GM18520 (cell line): ENCODE data around the gene CLMN.

Experiments used
- ATAC-seq: cut with Tn5 transposase; IDR thresholded peaks from one replicate; pipeline ENCODE4 v1.9.1; 2021; ENCODE audit not compliant: unreplicated experiment

The CLMN gene

DNA sequence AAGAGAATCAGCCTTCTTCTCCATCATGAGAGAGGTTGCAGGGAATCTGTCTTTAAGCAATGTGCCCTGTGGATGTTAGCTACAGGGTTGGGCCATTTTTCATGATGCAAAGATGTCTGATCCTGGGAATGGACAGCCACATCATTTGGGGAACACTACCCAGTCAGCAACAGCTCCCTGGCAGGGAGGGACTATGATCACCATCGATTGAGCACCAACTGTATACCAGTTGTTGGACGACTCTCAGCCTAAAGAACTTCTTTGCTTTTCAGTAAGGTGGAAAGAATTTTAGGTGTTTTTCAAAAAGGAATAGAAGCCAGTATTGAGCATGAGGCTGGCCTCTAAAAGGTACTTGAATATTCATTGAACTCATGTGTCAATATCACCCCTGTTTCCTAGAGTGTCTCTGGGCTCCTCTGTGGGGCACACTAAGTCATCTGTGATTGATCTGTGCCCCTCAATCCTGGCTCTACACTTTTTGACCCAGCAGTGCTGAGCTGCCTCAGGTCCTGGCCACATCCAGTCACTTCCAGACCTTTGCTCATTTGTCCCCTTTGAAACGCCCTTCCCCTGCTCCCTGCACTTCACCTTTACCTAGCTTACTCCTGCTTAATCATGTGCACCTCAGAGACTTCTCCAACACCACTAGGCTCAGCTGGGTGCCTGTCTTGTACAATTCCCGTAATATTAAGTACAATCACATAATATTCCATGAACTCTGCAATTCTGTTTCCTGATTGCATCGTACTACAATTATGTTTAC, 2.2 kb upstream of the CLMN start:
- ATAC-seq, result no peak

DNA sequence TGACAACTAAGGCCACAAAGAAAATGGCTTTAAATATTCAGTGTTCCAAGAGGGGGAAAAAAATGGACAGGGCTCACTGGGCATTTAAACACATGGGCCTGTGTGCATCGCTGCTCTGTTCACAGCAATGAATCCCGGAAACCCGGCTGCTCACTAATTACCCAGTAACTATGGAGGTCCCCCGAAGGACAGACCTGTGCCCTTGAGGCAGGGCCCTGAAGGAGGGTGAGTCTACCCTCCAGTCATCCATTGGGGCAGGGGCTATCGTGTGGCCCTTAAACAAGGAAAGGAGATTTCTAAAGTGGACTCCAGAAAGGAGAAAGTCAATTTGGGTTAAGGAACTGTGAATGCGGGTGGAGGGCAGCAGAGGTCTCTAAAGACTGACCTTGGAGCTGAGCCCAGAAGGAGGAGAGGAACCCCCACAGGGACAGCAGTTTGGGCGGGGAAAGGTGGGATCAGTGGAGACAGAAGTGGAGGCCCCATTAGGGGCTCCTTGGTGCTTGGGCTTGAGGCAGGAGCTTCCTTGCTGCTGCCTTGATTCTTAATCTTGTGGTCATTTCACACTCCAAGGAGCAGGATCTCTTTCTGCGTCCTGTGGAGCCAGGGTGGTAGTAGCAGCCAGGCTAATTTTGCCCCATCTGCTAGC, 1.4 kb upstream of the CLMN start:
- no peak for ATAC-seq

DNA sequence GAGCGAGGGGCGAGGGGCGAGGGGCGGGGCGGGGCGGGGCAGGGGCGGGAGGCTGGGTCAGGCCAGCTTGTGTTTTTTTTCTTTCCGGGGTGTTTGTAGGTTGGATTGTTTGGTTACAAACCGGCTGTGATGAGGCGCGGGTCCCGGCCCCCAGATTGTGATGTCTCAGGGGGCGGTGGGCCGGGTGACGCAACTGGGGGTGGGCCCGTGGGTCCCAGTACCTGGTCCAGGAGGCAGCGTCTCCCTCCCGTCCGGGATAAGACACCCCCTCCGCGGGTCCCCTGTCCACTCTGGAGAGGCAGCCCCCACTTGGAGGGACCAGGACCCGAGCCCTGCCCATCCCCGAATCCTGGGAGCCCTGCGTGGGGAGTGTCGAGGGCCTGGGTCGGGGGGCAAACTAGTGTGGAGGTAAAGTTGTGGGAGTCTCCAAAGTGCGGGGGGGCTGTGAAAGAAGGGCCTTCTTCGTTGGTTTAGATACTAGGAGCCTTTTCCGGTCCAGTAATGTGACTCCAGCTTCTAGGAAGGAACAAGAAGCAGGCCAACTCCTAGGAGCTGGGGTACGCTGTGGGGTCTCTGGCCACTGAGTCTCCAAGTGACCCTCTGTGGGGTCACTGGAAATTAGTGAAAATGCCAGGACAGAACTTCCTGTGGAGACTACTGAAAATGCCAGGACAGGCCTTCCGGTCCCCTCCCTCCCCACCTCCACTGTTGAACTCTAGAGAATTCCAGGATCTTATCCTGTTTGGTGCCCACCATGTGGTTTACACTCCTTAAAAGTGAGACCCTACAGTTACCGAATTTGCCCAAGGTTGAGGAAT, 579 bp upstream of the CLMN start:
- ATAC-seq, result no peak

DNA sequence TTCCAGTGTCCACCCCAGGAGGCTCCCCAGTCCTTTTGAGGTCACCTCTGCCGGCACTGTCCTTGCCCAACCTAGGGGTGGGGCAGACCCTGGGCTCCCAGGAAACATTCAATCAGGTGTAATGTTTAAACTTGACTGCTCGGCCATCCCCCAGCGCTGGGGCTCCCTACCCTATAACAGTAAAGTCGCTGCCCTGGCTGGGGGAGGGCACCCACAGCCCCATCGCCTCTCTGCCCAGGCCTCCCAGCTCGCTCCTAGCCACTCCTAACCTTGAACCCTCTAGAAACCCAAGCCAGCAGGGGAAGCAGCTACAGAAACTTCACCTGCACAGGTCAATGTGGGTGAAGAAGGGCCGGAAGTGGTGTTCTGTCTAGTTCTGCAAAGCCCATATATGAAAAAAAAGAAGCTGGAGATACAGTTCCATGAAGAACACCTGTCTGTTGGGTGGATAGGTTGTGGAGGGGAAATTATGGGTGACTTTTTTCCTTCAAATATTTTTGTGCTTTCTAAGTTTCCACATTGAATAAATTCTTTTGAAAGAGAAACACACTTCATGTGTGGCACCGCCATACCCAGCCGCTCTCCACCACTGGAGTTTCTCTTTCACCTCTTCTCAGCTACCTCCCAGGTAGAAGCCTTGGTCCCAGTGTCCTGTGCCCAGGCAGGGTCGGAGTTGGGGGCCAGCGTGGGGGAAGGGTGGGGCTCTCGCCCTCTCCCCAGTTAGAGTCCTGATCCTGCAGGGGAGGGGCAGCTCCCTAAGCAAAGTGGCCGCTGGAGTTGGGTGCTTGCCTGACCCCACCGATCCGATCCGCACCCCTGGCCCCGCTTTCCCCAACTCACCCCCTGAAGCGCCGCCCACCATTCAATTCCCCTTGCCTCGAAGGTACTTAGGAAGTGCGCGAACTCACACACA, 1.1 kb downstream of the CLMN start:
- ATAC-seq, result no peak

DNA sequence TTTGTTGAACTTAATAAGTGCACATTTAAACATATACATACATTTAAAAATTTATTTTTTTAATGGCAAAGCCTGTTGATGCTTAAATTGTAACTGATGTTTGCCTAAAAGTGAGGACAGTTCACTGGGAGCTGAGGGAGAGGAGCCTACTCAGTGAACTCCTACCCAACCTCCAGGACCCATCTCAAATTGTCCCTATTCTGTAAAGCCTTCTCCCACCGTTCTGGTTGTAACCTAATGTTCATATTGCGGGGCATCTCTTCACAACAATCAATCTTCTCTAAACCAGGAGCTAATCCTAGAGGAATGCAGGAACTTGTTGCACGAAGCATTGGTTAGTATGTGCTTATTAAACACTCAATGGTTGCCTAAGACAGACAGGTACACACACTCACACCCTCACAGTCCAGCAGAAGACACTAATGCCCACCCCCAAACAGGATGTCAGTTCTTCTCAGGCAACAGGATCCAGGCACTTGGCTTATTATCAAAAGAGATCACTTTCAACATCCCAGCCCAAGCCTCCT, 1.8 kb downstream of the CLMN start:
- ATAC-seq, result no peak

DNA sequence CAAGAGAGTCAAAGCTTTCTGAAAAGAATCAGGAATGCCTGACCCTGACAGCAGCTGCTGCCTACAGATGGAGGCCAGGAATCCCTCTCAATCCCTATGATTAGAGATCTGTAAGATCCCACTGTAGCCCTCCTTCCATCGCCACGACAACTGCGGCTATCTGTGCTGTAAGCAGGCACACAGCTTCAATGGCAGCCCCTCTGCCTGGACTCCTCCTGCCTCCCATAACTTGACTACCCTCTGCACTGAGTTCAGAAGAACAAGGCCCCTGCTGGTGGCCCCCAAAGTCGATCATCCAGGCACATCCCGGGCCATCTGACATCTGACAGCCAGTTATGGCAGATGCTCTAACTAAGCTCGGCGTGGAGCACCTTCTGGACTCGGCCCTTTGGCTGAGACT, 2.9 kb downstream of the CLMN start:
- ATAC-seq, result no peak

DNA sequence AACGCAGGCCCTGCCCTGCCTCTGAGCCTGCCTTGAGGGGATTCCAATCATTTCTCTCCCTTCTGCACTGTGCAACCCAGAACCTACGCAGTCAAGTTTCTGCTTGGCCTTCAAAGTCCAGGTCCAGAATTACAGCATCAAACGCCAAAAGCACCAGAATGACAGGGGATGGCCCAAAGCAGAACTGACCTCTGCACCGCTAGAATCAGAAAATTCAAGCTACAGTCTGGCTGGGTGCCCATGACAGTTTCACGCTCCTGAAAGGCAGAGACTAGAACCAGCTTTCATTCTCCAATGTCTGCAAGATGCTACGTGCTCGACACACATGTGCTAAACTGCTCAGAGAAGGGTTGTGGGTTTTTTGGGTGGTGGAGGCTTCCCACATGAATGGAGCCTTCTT, 4.1 kb downstream of the CLMN start:
- ATAC-seq, result no peak

DNA sequence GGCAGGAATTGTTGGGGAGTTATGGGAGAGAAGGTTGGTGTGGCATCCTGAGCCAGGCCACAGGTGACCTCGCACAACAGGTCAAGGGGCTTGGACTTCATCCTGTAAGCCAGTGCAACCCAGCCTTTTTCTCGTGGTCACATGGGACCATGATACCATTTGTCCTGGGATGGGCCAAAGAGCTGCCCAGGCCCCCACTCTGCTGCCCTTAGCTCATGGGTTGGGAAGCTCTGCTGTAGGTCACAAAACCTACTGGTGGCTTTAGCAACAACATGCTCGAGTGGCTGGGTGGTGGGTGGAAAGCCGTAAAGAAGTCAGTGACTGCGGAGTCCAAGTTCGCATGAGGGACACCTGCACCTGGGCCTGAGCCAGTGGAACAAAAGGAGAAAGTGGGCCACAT, 4.6 kb downstream of the CLMN start:
- ATAC-seq, result no peak

DNA sequence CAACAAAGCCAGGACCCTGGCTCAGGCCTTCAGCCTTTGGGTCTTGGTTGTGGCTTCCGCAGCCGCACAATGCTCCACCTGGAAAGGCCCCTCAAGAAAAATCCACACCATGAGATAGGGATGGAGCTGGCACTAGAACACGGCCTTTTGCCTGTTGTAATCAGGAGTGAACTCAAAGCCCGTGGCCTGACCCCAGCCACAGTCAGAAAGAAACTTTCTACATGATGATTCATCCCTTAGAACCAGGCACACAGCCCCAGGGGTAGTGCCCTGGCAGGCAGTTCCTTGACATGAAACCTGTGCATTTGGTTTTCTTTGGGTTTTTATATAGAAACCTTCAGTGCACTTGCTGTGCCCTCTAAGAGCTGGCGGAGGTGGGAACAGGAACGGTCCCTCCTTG, 5.1 kb downstream of the CLMN start:
- peak; percentile 76 for ATAC-seq

DNA sequence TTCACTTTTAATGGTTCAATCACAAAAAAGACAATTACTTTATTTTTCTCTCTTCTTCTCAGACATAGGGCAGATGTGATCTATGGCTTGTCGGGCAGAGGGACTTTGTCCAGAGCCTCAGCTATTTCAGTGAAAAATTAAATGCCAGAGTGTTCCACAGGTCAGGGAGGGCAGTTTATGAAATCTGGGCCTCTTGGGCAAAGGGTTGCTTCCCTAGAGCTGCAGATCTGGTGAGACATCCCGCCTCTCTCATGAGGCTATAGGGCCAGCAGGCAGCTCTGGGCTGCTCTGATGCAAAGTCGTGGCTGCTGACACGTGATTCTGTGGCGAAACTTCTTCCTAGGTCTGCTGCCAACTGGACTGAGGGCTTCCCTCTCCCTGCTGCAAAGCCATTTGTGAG, 6.0 kb downstream of the CLMN start:
- ATAC-seq, result no peak

DNA sequence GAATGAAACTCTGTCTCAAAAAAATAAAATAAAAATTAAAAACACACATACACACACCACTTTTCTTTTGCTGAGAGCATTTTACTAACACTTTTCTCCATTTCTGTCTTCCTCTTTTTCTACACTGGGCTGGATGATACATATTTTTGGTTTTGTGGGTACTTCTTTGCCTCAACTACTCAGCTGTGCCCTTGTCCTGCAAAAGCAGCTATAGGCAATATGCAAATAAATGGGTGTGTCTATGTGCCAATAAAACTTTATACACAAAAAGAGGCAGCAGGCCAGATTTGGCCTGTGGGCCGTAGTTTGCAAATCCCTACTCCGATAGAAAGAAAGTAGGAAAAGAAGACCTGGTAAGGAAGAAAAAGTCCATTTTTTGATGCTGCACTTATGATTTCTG, 6.5 kb downstream of the CLMN start:
- ATAC-seq, result no peak

DNA sequence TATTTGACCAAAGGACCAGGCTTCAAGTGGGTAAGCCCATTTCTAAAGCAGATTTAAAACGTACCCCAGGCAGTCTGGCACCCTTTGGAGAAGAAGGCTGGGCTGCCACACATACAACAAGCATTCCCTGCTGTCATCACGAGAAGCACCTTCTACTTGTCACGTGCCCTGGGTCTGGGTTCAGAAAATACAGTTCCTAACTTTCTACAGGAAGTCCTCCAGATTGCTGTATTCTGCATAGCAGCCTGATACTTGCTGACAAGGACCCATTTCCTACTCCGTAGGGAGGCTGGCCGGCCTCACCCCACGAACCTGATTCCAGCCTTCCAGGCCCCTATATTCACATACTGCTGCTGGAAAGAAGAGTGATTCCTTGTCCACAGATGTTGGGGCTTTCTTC, 7.4 kb downstream of the CLMN start:
- no peak for ATAC-seq

DNA sequence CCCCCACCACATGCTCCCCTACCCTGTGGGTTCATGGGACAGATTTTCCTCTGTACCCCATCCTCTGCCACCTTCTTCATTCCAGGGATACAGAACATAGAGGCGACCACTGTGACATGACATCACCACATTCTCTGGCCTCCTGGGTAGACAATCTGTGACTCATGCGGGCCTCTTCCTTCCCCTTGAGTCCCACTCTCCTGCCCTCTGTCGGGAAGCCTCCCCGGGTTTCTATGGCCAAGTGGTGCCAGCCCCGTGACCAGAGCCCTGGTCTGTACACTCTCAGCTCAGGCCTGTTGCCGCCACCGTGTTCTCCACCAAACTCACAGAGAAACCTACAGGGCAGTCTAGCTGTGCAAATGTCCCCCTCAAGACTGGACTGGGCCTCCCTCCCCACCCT, 8.0 kb downstream of the CLMN start:
- no peak for ATAC-seq

DNA sequence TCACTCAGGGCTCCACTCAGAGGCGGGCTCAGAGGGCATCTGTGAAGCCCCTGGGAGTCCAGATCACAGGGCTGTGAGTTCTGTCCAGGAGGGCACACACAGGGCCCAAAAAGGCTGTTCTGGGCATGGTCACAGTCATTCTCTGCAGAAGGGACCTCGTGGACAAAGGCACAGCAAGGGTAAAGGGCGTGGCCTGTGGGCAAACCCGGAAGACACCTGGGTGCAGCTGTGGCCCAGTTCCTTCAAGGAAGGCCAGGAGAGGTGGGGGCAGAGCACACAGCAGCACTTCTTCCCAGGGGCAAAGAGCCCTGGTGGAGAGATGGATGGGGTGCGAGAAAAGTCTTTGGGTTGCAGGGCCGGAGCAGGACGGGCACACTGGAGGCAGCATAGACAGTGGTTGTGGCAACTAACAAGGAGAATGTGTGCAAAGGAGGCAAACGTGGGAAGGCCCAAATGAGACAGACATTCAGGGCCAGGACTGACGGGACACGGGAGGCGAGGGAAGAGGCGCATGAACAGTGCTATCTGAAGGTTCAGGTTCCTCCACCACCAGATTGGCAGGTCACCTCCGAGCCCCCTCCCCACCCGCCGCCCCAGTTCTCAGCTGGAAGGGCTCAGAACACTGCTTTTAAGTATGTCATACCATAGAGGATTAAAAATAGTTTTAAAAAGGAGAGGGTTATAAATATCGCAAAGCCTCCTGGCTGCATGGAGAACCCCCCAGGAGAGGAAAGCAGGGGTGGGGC, 8.9 kb downstream of the CLMN start:
- no peak for ATAC-seq

DNA sequence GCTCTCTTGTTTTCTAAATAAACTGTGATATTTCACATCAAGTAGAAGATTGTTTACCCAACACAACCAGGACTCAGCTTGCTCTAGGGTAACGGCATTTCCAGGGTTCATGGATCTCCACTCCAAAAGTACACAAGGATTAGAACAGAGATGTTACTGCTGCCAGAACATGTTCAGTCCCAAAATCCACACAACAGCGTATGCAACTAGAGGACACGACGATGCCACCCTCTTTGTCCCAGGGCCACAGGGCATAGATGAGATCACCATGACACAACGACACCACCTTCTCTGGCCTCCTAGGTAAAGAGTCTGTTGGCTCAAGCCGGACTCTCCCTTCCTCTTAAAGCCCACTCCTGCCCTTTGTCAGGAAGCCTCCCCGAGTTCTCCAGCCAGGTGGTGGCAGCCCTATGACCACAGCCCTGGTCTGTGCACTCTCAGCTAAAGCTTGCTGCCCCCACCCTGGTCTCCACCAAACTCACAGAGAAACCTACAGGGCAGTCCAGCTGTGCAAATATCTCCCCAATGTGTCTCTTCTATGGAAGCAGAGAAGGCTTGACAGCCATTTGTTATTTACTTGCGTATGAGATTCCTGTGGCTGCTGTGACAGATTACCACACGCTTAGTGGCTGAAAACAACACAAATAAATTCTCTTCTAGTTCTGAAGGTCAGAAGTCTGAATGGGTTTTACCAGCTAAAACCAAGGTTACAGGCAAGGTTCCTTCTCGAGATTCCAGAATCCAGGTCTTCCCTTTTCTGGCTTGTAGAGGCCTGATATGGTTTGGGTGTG, 10.3 kb downstream of the CLMN start:
- ATAC-seq, result no peak

DNA sequence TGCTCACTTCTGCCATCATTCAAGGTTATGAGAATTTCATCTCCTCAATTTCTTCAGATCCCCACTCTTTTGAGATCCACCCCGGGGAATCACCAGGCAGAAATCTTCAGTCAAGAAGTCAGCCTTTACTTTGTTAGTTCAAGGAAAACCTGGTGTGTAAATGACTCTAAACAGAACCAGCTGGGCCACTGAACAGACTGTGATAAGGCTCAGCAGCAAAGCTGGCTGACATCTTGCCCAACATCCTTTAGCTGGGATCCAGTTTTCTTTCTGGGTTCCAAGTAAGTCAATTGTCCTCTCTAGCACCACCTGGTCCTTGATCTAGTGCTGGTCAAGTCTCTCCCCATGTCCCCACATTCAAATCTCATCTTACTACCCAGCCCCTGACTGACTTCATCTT, 11.6 kb downstream of the CLMN start:
- no peak for ATAC-seq

DNA sequence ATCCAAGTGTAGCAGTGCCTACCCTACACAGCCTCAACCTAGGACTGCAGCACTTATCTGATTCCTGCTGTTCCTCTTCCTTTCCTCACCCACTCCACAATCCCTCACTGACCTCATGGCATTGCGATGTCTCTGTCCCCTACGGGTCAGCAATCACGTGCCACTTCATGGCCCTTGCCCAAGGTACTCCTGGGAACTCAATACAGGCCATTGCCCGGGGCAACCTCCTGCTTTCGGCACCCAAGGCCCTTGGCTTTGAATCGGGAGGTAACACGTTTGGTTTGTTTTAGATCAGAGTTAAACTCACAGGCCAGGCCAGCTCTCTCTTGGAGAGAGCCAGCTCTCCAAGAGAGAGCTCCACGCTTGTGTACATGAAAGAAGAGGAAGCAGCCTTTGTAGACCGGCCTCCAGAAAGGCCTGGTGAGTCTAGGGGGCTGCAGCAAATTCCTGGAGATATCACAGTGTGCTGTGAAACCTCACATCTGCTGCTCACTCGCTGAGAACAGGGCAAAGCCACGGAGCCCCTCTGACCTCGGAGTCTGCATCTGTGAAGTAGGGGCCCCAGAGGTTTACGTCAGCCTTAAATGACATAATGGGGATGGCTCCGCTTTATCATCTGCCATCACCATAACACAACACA, 12.2 kb downstream of the CLMN start:
- ATAC-seq, result no peak

DNA sequence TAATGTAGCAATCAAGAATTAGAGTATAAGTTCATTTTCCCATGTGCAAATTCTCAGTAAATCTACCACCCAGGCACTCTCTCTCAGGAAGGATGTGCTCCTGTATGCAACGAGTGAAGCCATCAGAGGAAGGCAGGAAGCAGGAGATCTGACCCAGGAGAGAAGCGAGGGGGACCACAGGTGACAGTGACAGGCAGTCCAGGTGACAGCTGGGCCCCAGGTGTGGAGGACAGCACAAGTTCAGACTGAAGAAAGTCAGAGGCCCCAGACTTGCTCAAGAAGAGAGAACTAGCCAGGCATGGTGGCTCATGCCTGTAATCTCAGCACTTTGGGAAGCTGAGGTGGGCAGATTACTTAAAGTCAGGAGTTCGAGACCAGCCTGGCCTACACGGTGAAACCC, 13.8 kb downstream of the CLMN start:
- ATAC-seq, result no peak

DNA sequence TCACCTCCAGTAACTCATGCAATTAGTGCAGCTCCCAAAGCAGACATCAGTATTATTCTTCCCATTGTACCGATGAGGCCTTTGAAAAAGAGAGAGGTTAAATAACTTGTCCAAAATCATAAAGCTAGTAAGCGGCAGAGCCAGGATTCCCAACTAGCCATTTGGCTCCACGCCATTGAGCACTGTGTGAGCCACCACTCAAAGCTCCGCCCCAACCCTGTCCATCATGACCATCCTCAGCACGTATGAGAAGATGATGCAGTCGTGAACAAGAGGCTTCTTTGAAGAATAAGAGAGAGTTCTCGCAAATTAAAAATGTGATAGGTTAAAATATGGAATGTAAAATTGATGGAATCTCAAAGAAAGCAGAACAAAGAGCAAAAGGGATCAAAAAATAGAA, 14.6 kb downstream of the CLMN start:
- no peak for ATAC-seq
